ENCODE measurements around the gene RFX7.

- TF ChIP-seq EZH2 (IDR thresholded peaks at IDR 0.05; ENCODE audit: insufficient read depth, poor library complexity, severe bottlenecking): no peak
- TF ChIP-seq EZH2phosphoT487 (IDR thresholded peaks at IDR 0.05; ENCODE audit: insufficient read depth, low read depth): no peak
Measured at GRCh38 chr15:56208185-56208584, 35.5 kb downstream of the RFX7 start.
